Loucy (cell line): ENCODE measurements around the gene CEP112.

Source experiments
- H2AFZ ChIP-seq: fragments of 200-600 bp; sonication (generic); 2 replicates; pipeline ENCODE4 v1.6.0; 2016; ENCODE audit warnings: antibody characterized with exemption, mild to moderate bottlenecking, low read length, moderate library complexity
- H3F3A ChIP-seq: fragments of 200-600 bp; 2 replicates; pipeline ENCODE4 v1.6.0; 2016; ENCODE audit warnings: antibody characterized with exemption, low read depth, mild to moderate bottlenecking
- H3K27me3 ChIP-seq: fragments of 200-600 bp; sonication (generic); 2 replicates; pipeline ENCODE4 v1.6.1; 2014; ENCODE audit warnings: low read length, mild to moderate bottlenecking; ENCODE audit not compliant: insufficient read depth, poor library complexity, severe bottlenecking
- H3K36me3 ChIP-seq: fragments of 200-600 bp; sonication (generic); 2 replicates; pipeline ENCODE4 v1.6.1; 2016; ENCODE audit warnings: low read length; ENCODE audit not compliant: insufficient read depth
- H3K4me1 ChIP-seq: fragments of 200-600 bp; sonication (generic); 2 replicates; pipeline ENCODE4 v1.5.1; 2014; ENCODE audit warnings: low read length, mild to moderate bottlenecking; ENCODE audit not compliant: insufficient read depth, poor library complexity, severe bottlenecking
- H3K4me2 ChIP-seq: fragments of 200-600 bp; sonication (generic); 2 replicates; pipeline ENCODE4 v1.6.0; 2014; ENCODE audit warnings: antibody characterized with exemption, low read length, low read depth, mild to moderate bottlenecking; ENCODE audit not compliant: poor library complexity, severe bottlenecking
- H3K4me3 ChIP-seq: fragments of 200-600 bp; sonication (generic); 2 replicates; pipeline ENCODE4 v1.5.1; 2014; ENCODE audit warnings: low read length, mild to moderate bottlenecking, mixed read lengths; ENCODE audit not compliant: poor library complexity, severe bottlenecking
- H3K79me2 ChIP-seq: fragments of 200-600 bp; sonication (generic); 2 replicates; pipeline ENCODE4 v1.6.1; 2014; ENCODE audit warnings: low read length; ENCODE audit not compliant: insufficient read depth
- H3K9ac ChIP-seq: fragments of 200-600 bp; sonication (generic); 2 replicates; pipeline ENCODE4 v1.6.0; 2014; ENCODE audit warnings: mild to moderate bottlenecking, low read depth, low read length, moderate library complexity; ENCODE audit not compliant: poor library complexity, severe bottlenecking
- H3K9me2 ChIP-seq: fragments of 200-600 bp; sonication (generic); replicated peaks from 2 replicates; pipeline ENCODE4 v1.6.1; 2016; ENCODE audit warnings: low read depth, low read length, mixed read lengths
- H3K9me3 ChIP-seq: fragments of 200-600 bp; sonication (generic); 2 replicates; pipeline ENCODE4 v1.6.1; 2014; ENCODE audit warnings: mild to moderate bottlenecking, antibody characterized with exemption, low read length, low read depth; ENCODE audit not compliant: insufficient read depth
- H4K20me1 ChIP-seq: fragments of 200-600 bp; sonication (generic); 2 replicates; pipeline ENCODE4 v1.6.0; 2014; ENCODE audit warnings: antibody characterized with exemption, low read length, mild to moderate bottlenecking; ENCODE audit not compliant: insufficient read depth, poor library complexity, severe bottlenecking
- EZH2phosphoT487 ChIP-seq: fragments of 200-600 bp; IDR thresholded peaks from 2 replicates; pipeline ENCODE4 v1.6.1; 2018; ENCODE audit warnings: antibody characterized with exemption, mild to moderate bottlenecking, moderate library complexity, borderline replicate concordance
- TF ChIP-seq, protein P1 (sequence below): fragments of 200-600 bp; sonication (generic); conservative IDR thresholded peaks from 2 replicates; pipeline ENCODE4 v1.5.1; 2014; ENCODE audit warnings: mild to moderate bottlenecking, antibody characterized with exemption, low read length

CEP112 gene

DNA sequence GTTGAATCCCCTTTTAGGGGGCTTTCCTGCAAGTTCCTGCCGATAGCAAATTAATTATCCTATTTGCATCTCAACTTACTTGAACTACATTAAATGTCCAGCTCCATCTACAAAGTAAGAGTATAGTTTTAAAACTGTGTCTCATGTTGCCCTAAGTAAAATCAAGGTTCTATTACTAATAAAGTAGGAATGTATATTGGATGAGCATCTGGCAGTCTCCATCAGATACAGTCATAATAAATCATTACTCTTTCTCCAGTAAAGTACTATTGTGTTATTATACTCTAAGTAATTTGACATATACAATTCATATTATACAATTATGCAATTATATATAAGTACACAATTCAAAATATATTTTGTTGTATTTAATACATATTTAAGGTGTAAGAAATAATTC lies 249.3 kb downstream of the CEP112 start:
- H3K9me2 ChIP-seq = no peaks in the 10 kb centered on the region
- no peaks in the 10 kb centered on the region for H3K9me3 ChIP-seq
- H3K4me1 ChIP-seq = no peaks in the 10 kb centered on the region
- no peak overlapping the region for H2AFZ ChIP-seq
- H3K9ac ChIP-seq = no peak overlapping the region
- H3F3A ChIP-seq = no peaks in the 10 kb centered on the region
- H3K27me3 ChIP-seq = no peaks in the 10 kb centered on the region
- no peak for TF ChIP-seq EZH2phosphoT487
- TF ChIP-seq, protein P1, sequence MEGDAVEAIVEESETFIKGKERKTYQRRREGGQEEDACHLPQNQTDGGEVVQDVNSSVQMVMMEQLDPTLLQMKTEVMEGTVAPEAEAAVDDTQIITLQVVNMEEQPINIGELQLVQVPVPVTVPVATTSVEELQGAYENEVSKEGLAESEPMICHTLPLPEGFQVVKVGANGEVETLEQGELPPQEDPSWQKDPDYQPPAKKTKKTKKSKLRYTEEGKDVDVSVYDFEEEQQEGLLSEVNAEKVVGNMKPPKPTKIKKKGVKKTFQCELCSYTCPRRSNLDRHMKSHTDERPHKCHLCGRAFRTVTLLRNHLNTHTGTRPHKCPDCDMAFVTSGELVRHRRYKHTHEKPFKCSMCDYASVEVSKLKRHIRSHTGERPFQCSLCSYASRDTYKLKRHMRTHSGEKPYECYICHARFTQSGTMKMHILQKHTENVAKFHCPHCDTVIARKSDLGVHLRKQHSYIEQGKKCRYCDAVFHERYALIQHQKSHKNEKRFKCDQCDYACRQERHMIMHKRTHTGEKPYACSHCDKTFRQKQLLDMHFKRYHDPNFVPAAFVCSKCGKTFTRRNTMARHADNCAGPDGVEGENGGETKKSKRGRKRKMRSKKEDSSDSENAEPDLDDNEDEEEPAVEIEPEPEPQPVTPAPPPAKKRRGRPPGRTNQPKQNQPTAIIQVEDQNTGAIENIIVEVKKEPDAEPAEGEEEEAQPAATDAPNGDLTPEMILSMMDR = no peak
- H3K4me2 ChIP-seq = no peak overlapping the region
- H3K79me2 ChIP-seq = no peaks in the 10 kb centered on the region
- no peaks in the 10 kb centered on the region for H4K20me1 ChIP-seq
- no peak overlapping the region for H3K4me3 ChIP-seq
- H3K36me3 ChIP-seq = no peaks in the 10 kb centered on the region

DNA sequence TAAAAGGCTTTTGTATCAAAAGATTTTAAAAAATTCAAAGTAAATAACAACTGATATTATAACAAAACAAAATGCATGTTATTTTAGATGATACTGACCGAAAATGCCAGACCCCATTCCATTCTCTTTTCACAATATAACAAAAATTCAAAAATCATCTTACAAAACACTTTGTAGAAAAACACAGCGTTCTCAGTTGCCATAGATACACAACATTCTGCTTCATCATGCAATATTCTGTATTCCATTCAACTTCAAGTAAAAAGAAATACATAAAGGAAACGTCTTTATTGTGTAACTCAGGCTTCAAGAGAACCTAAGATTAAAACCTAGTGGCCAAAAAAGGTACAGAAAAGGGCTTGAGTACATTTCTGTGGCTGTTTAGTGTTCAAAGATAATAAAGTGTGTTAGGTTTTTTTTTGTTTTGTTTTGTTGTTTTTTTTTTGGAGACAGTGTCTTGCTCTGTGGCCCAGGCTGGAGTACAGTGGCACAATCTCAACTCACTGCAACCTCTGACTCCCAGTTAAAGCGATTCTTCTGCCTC lies 250.5 kb downstream of the CEP112 start:
- Histone ChIP-seq H4K20me1 (no peaks in the 10 kb centered on the region), H2AFZ (no peak overlapping the region), H3K27me3 (no peaks in the 10 kb centered on the region), H3K79me2 (no peaks in the 10 kb centered on the region), H3F3A (no peaks in the 10 kb centered on the region), H3K4me2 (no peak overlapping the region), H3K4me3 (no peak overlapping the region), H3K9ac (no peak overlapping the region), H3K36me3 (no peaks in the 10 kb centered on the region), H3K9me2 (no peaks in the 10 kb centered on the region), H3K9me3 (no peaks in the 10 kb centered on the region), H3K4me1 (no peaks in the 10 kb centered on the region)
- TF ChIP-seq, protein P1 = peak; percentile 21; the same call in 1 of the 2 replicates
- no peak for TF ChIP-seq EZH2phosphoT487

DNA sequence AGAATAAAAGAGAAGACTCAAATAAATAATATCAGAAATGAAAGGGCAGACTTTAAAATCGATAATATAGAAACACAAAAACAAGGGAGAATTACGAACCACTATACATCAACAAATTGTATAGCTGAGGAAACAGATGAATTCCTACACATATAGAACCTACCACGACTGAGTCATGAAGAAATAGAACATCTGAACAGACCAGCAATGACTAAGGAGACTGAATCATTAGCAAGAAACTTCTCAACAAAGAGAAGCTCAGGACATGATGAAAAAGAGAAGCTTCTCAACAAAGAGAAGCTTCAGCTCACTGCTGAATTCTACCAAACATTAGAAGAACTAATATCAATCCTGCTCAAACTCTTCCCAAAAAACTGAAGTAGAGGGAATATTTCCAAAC lies 255.9 kb downstream of the CEP112 start:
- H3K9ac ChIP-seq = no peak overlapping the region
- no peaks in the 10 kb centered on the region for H3K36me3 ChIP-seq
- H3K9me3 ChIP-seq = no peaks in the 10 kb centered on the region; the same call in 1 of the 2 replicates
- no peaks in the 10 kb centered on the region for H3F3A ChIP-seq
- no peak overlapping the region for H3K4me2 ChIP-seq
- H4K20me1 ChIP-seq = no peaks in the 10 kb centered on the region
- no peaks in the 10 kb centered on the region for H3K79me2 ChIP-seq
- no peaks in the 10 kb centered on the region for H3K9me2 ChIP-seq
- H3K27me3 ChIP-seq = no peaks in the 10 kb centered on the region
- TF ChIP-seq, protein P1 = no peak
- no peak for TF ChIP-seq EZH2phosphoT487
- H3K4me1 ChIP-seq = no peaks in the 10 kb centered on the region
- no peak overlapping the region for H3K4me3 ChIP-seq
- no peak overlapping the region for H2AFZ ChIP-seq
